ENCODE data around the gene PDPN. TPM values are rescaled to one million over a fixed set of nuclear protein-coding genes. Genes with fewer than 3 reads are reported as not detected.

Gene PDPN
- total RNA-seq, 2 donors from 2014 or later, result 7.5 to 9.9 TPM

DNA sequence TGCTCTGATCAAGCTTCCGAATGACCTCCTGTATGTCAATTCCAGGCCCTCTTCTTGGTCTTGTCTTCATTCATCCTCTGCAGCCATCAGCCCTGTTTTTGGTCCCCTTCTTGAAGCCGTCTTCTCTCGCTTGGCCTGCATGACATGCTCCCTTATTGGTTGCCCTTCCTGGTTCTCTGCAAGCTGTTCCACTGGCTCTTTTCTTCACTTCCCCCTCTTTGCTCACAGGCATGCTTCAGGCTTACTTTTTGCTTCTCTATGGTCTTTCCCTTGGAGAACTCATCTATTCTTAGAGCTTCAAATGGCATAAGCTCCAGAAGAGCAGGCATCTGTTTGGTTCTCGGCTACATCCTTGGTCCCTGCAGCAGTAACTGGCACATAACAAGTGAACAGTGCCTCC, 38.8 kb downstream of the PDPN start:
- Histone ChIP-seq H3K36me3 (replicated peaks in 1 of 2; ENCODE audit: insufficient read depth in 1 of 2, low read depth in 2 of 2) (no peaks in the 10 kb centered on the region), H3K4me3 (no peak overlapping the region), H3K4me1 (no peaks in the 10 kb centered on the region), H3K27ac (no peak overlapping the region), H3K9me3 (no peaks in the 10 kb centered on the region), H3K27me3 (no peaks in the 10 kb centered on the region)
- intact Hi-C loops (cut with DNase I), result no loop called here
- no peak for TF ChIP-seq POLR2A (IDR thresholded peaks at IDR 0.05)
- TF ChIP-seq, protein P1, sequence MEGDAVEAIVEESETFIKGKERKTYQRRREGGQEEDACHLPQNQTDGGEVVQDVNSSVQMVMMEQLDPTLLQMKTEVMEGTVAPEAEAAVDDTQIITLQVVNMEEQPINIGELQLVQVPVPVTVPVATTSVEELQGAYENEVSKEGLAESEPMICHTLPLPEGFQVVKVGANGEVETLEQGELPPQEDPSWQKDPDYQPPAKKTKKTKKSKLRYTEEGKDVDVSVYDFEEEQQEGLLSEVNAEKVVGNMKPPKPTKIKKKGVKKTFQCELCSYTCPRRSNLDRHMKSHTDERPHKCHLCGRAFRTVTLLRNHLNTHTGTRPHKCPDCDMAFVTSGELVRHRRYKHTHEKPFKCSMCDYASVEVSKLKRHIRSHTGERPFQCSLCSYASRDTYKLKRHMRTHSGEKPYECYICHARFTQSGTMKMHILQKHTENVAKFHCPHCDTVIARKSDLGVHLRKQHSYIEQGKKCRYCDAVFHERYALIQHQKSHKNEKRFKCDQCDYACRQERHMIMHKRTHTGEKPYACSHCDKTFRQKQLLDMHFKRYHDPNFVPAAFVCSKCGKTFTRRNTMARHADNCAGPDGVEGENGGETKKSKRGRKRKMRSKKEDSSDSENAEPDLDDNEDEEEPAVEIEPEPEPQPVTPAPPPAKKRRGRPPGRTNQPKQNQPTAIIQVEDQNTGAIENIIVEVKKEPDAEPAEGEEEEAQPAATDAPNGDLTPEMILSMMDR (IDR thresholded peaks at IDR 0.05), result no peak
- WGBS, 2 donors, result 81 to 82% methylated on average over 4 of the region's 4 CpGs
- no peak for ATAC-seq
- DNase-seq, result no peak

DNA sequence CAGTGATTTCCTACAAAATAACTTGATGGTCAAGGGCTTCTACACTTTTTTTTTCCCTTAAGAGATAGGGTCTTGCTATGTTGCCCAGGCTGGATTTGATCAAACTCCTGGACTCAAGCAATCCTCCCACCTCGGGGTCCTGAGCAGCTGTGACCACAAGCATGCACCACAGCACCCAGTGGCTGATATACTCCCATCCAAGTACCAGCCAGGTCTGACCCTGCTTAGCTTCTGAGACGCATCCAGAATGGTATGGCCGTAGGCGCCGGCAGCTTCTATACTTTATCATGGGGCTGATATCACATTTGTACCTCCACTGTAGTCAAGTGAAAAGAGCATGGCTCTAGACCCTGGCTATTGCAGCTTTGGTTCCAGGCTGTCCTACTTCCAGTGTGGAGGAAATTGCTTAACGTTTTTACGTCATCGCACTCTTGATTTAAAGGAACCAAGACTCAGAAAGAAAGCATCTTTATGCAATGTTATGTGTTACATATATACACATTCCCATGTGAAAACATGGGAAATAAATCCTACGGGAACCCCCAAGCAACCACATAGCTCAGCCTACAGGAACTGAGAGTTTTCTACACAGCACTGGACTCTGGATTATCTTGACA, 39.5 kb downstream of the PDPN start:
- no peak for DNase-seq
- Histone ChIP-seq H3K9me3 (no peaks in the 10 kb centered on the region), H3K36me3 (replicated peaks in 1 of 2; ENCODE audit: insufficient read depth in 1 of 2, low read depth in 2 of 2) (no peaks in the 10 kb centered on the region), H3K27me3 (no peaks in the 10 kb centered on the region), H3K4me1 (no peaks in the 10 kb centered on the region), H3K27ac (no peak overlapping the region), H3K4me3 (no peak overlapping the region)
- TF ChIP-seq, protein P1 (IDR thresholded peaks at IDR 0.05), result no peak
- no peak for TF ChIP-seq POLR2A (IDR thresholded peaks at IDR 0.05)
- no peak for ATAC-seq
- intact Hi-C loops (cut with DNase I), result no loop called here
- WGBS, 2 donors, result 74 to 82% methylated on average over 8 to 9 of the region's 9 CpGs

DNA sequence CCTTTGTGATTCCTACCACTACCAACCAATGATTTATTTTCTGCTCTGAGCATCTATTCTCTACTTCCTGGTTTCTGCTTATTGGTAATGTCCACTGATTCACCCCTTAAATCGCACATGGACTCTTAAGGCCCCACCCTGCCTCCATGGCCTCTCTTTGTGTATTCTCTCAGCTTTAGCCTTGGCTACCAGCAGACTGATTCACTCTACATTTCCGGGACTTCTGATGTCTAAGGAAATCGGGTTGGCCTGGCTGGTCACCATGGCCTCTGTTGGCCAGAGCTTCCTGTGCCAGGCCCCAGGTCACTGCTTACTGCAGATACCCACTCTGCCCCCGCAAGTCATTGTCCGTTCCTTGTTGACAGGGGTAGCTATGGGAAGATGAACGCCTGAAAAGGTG, 40.9 kb downstream of the PDPN start:
- intact Hi-C loops (cut with DNase I), result no loop called here
- TF ChIP-seq, protein P1 (IDR thresholded peaks at IDR 0.05), result no peak
- no peak for TF ChIP-seq POLR2A (IDR thresholded peaks at IDR 0.05)
- Histone ChIP-seq H3K4me3 (no peak overlapping the region), H3K36me3 (replicated peaks in 1 of 2; ENCODE audit: insufficient read depth in 1 of 2, low read depth in 2 of 2) (no peaks in the 10 kb centered on the region), H3K4me1 (no peaks in the 10 kb centered on the region), H3K9me3 (no peaks in the 10 kb centered on the region), H3K27ac (no peak overlapping the region), H3K27me3 (no peaks in the 10 kb centered on the region)
- DNase-seq (no peak), ATAC-seq (no peak)
- 73 to 74% methylated on average over 6 of the region's 6 CpGs for WGBS, 2 donors

DNA sequence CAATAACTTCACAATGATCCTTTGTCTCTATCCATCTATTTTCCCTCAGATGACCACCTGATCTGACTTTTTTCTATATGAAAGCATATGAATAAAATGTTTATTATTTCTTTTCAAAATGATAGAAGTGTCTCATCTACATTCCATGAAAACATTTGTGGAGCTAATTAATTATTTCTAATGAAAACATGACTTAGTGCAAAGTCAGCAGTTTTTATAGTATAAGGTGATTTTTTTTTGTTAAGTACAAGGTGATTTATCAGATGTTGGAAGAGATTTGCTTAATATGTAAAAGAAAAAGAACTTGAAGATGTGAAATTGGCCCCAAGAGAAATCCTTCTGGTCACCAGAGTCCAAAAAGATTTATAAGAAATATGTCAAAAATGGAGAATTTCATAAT, 43.5 kb downstream of the PDPN start:
- no peaks in the 10 kb centered on the region for H3K36me3 ChIP-seq (replicated peaks in 1 of 2; ENCODE audit: insufficient read depth in 1 of 2, low read depth in 2 of 2)
- H3K9me3 ChIP-seq, result no peaks in the 10 kb centered on the region
- no peaks in the 10 kb centered on the region for H3K27me3 ChIP-seq
- intact Hi-C loops (cut with DNase I), result no loop called here
- H3K27ac ChIP-seq, result no peak overlapping the region
- no peak overlapping the region for H3K4me3 ChIP-seq
- no peak for DNase-seq
- no peaks in the 10 kb centered on the region for H3K4me1 ChIP-seq
- TF ChIP-seq POLR2A (IDR thresholded peaks at IDR 0.05), result no peak
- TF ChIP-seq, protein P1 (IDR thresholded peaks at IDR 0.05), result no peak
- no peak for ATAC-seq

DNA sequence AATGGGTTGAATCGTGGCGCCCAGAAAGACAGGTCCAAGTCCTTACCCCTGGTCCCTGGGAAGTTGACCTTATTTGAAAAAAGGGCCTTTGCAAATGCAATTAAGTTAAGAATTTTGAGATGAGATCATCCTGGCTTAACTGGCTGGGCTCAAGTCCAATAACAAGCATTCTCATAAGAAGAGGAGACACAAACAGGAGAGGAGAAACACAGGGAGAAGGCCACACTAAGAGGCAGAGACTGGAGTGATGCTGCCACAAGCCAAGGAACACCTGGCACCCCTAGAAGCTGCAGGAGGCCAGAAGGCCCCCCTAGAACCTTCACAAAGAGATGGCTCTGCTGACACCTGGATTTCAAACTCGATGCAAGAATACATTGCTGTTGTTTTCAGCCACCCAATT, 44.6 kb downstream of the PDPN start:
- TF ChIP-seq, protein P1 (IDR thresholded peaks at IDR 0.05), result no peak
- no peak for TF ChIP-seq POLR2A (IDR thresholded peaks at IDR 0.05)
- 50 to 61% methylated on average over 3 of the region's 3 CpGs for WGBS, 2 donors
- no peaks in the 10 kb centered on the region for H3K27me3 ChIP-seq
- H3K4me1 ChIP-seq, result no peaks in the 10 kb centered on the region
- H3K27ac ChIP-seq, result no peak overlapping the region
- no peaks in the 10 kb centered on the region for H3K9me3 ChIP-seq
- no peak overlapping the region for H3K4me3 ChIP-seq
- no peaks in the 10 kb centered on the region for H3K36me3 ChIP-seq (replicated peaks in 1 of 2; ENCODE audit: insufficient read depth in 1 of 2, low read depth in 2 of 2)
- ATAC-seq, result no peak
- intact Hi-C loops (cut with DNase I), result no loop called here
- DNase-seq, result no peak

Measured in body of pancreas (tissue), 4 donors.